Testis (tissue), 2 donors: ENCODE measurements around the gene FABP3.

Experiments used
- POLR2A ChIP-seq: fragments of 450-650 bp; IDR thresholded peaks from one replicate; pipeline ENCODE4 v1.6.1; 2017; ENCODE audit warnings: antibody characterized with exemption, mild to moderate bottlenecking, moderate library complexity
- TF ChIP-seq, protein P1 (sequence below), 3 experiments: fragments of 450-650 bp in 2 of 3; fragments of 200-600 bp in 1 of 3; sonication (generic) in 1 of 3; IDR thresholded peaks; one replicate each; pipeline ENCODE4 v1.5.1; 2016 to 2019; ENCODE audit warnings: antibody characterized with exemption in 3 of 3, mild to moderate bottlenecking in 2 of 3, moderate library complexity in 1 of 3

DNA sequence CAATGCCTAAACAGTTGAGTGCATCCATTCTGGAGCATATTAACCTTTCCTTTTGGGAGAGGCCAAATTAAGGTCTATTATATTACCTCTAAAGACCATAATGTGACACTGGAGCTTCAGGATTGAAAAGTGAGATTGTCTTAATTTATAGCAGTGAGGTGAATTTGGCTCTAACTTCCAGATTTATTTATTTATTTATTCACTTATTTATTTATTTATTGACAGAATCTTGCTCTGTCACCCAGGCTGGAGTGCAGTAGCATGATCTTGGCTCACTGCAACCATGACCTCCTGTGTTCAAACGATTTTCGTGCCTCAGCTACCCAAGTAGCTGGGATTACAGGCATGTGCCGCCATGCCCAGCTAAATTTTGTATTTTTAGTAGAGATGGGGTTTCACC is 57.0 kb downstream of the FABP3 start:
- TF ChIP-seq, protein P1, sequence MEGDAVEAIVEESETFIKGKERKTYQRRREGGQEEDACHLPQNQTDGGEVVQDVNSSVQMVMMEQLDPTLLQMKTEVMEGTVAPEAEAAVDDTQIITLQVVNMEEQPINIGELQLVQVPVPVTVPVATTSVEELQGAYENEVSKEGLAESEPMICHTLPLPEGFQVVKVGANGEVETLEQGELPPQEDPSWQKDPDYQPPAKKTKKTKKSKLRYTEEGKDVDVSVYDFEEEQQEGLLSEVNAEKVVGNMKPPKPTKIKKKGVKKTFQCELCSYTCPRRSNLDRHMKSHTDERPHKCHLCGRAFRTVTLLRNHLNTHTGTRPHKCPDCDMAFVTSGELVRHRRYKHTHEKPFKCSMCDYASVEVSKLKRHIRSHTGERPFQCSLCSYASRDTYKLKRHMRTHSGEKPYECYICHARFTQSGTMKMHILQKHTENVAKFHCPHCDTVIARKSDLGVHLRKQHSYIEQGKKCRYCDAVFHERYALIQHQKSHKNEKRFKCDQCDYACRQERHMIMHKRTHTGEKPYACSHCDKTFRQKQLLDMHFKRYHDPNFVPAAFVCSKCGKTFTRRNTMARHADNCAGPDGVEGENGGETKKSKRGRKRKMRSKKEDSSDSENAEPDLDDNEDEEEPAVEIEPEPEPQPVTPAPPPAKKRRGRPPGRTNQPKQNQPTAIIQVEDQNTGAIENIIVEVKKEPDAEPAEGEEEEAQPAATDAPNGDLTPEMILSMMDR (IDR thresholded peaks at IDR 0.05), result no peak
- TF ChIP-seq POLR2A, result no peak
